ENCODE results near the gene CBX6. TPM values are rescaled to one million over a fixed set of nuclear protein-coding genes. Genes with fewer than 3 reads are reported as not detected.

Gene CBX6
- total and polyA plus RNA-seq, 7 experiments from 2014 or later = 6.3 to 77.0 (median 72.4) TPM

DNA sequence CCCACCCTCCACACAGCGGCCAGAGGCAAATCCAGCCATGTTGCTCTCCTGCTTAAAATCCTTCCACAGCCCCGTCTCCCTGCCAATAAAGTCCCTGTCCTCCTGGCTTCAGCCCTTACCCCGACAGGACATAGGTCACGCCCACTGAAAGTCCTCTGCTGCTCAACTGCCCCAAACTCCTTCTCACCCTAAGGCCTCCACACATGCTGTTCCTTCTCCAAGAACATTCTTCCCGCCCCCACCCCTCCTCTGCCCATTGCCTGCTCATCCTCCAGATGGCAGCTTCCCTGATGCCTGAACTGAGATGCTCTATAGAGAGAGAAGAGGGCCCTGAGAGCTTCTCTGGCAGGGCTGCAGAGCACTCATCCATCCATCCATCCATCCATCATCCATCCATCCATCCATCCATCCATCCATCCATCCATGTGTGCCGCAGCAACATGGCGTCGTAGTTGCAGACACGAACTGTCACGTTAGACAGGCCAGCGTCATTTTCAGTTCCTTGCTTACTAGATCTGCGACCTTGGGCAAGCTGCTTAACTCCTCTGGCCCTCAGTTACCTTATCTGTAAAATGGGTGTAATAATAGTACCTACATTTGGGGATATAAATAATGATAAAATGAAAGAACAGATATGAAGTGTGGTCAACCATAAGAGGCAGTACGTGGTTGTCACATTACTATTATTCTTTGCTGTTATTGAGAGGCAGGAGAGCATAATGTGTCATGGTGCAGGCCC is 37.6 kb downstream of the CBX6 start:
- no peak overlapping the region for H3K27ac ChIP-seq (ENCODE audit: low read depth, low read length)
- ChIA-PET CTCF (no interaction called here), POLR2A (no interaction called here)
- H3K4me3 Mint-ChIP-seq = no peak overlapping the region
- no peaks in the 10 kb centered on the region for H3K4me1 ChIP-seq (ENCODE audit: control insufficient read depth in 2 of 2, insufficient read depth in 2 of 2, low read length in 2 of 2)
- H3K27ac Mint-ChIP-seq = no peak overlapping the region
- H3K4me1 Mint-ChIP-seq = peaks cover 0 to 5% (median 0%) of the 10 kb centered on the region in 7 donors
- peaks cover 0 to 7% (median 0%) of the 10 kb centered on the region in 5 donors for H3K36me3 Mint-ChIP-seq
- intact Hi-C loops (cut with micrococcal nuclease) = no loop called here
- H3K4me3 ChIP-seq (ENCODE audit: low read length) = no peak overlapping the region
- no peaks in the 10 kb centered on the region for H3K36me3 ChIP-seq (ENCODE audit: control insufficient read depth in 2 of 3, insufficient read depth in 3 of 3, low read length in 3 of 3)
- no peaks in the 10 kb centered on the region for H3K27me3 ChIP-seq (ENCODE audit: control insufficient read depth in 2 of 2, insufficient read depth in 2 of 2, low read length in 2 of 2)
- DNase-seq (no peak), ATAC-seq (no peak)
- H3K9me3 ChIP-seq (ENCODE audit: control insufficient read depth in 2 of 3, low read length in 3 of 3) = no peaks in the 10 kb centered on the region
- peaks cover 0 to 2% (median 0%) of the 10 kb centered on the region in 5 donors for H3K27me3 Mint-ChIP-seq
- H3K9me3 Mint-ChIP-seq = no peaks in the 10 kb centered on the region

- Histone ChIP-seq H3K9me3 (ENCODE audit: control insufficient read depth in 2 of 3, low read length in 3 of 3) (no peaks in the 10 kb centered on the region), H3K36me3 (ENCODE audit: control insufficient read depth in 2 of 3, insufficient read depth in 3 of 3, low read length in 3 of 3) (no peaks in the 10 kb centered on the region), H3K4me1 (ENCODE audit: control insufficient read depth in 2 of 2, insufficient read depth in 2 of 2, low read length in 2 of 2) (no peaks in the 10 kb centered on the region), H3K4me3 (ENCODE audit: low read length) (no peak overlapping the region), H3K27me3 (ENCODE audit: control insufficient read depth in 2 of 2, insufficient read depth in 2 of 2, low read length in 2 of 2) (no peaks in the 10 kb centered on the region), H3K27ac (ENCODE audit: low read depth, low read length) (no peak overlapping the region)
- intact Hi-C loops (cut with micrococcal nuclease) = no loop called here
- Mint-ChIP-seq H3K9me3 (no peaks in the 10 kb centered on the region), H3K4me3 (no peak overlapping the region), H3K36me3 (peaks cover 0 to 7% (median 0%) of the 10 kb centered on the region in 5 donors), H3K27me3 (peaks cover 0 to 2% (median 0%) of the 10 kb centered on the region in 5 donors), H3K27ac (no peak overlapping the region), H3K4me1 (peaks cover 0 to 2% (median 0%) of the 10 kb centered on the region in 7 donors)
- no peak for ATAC-seq
- CTCF ChIA-PET = no interaction called here
- no peak for DNase-seq
- POLR2A ChIA-PET = no interaction called here
Observed at GRCh38 chr22:38833061-38833460, 39.0 kb downstream of the CBX6 start.

- peaks cover 0 to 2% (median 0%) of the 10 kb centered on the region in 7 donors for H3K4me1 Mint-ChIP-seq
- no peaks in the 10 kb centered on the region for H3K9me3 Mint-ChIP-seq
- H3K27me3 ChIP-seq (ENCODE audit: control insufficient read depth in 2 of 2, insufficient read depth in 2 of 2, low read length in 2 of 2) = no peaks in the 10 kb centered on the region
- no peak overlapping the region for H3K4me3 ChIP-seq (ENCODE audit: low read length)
- H3K4me3 Mint-ChIP-seq = no peak overlapping the region
- peaks cover 0 to 14% (median 0%) of the 10 kb centered on the region in 5 donors for H3K36me3 Mint-ChIP-seq
- no peak for ATAC-seq
- no peaks in the 10 kb centered on the region for H3K9me3 ChIP-seq (ENCODE audit: control insufficient read depth in 2 of 3, low read length in 3 of 3)
- intact Hi-C loops (cut with micrococcal nuclease) = no loop called here
- POLR2A ChIA-PET = no interaction called here
- H3K27ac ChIP-seq (ENCODE audit: low read depth, low read length) = no peak overlapping the region
- CTCF ChIA-PET = interaction anchor here (0.5 to 0.7 kb wide), 2 partner anchors 62 to 1857 kb away, joined by 3 to 5 read pairs; no protein-coding TSS in a partner anchor
- no peaks in the 10 kb centered on the region for H3K4me1 ChIP-seq (ENCODE audit: control insufficient read depth in 2 of 2, insufficient read depth in 2 of 2, low read length in 2 of 2)
- H3K36me3 ChIP-seq (ENCODE audit: control insufficient read depth in 2 of 3, insufficient read depth in 3 of 3, low read length in 3 of 3) = no peaks in the 10 kb centered on the region
- peaks cover 0 to 2% (median 0%) of the 10 kb centered on the region in 5 donors for H3K27me3 Mint-ChIP-seq
- no peak for DNase-seq
- H3K27ac Mint-ChIP-seq = no peak overlapping the region
Observed at GRCh38 chr22:38832005-38832978, 39.7 kb downstream of the CBX6 start.

- Mint-ChIP-seq H3K27me3 (no peaks in the 10 kb centered on the region), H3K9me3 (no peaks in the 10 kb centered on the region), H3K4me3 (no peak overlapping the region), H3K27ac (no peak overlapping the region), H3K4me1 (peaks cover 0 to 2% (median 0%) of the 10 kb centered on the region in 7 donors), H3K36me3 (peaks cover 0 to 18% (median 0%) of the 10 kb centered on the region in 5 donors)
- intact Hi-C loops (cut with micrococcal nuclease) = no loop called here
- H3K4me3 ChIP-seq (ENCODE audit: low read length) = no peak overlapping the region
- DNase-seq = no peak
- H3K27ac ChIP-seq (ENCODE audit: low read depth, low read length) = no peak overlapping the region
- no peaks in the 10 kb centered on the region for H3K36me3 ChIP-seq (ENCODE audit: control insufficient read depth in 2 of 3, insufficient read depth in 3 of 3, low read length in 3 of 3)
- H3K9me3 ChIP-seq (ENCODE audit: control insufficient read depth in 2 of 3, low read length in 3 of 3) = no peaks in the 10 kb centered on the region
- ChIA-PET CTCF (interaction anchor here (0.7 kb wide), 1 partner anchor 61 kb away, joined by 3 read pairs; no protein-coding TSS in a partner anchor), POLR2A (no interaction called here)
- H3K27me3 ChIP-seq (ENCODE audit: control insufficient read depth in 2 of 2, insufficient read depth in 2 of 2, low read length in 2 of 2) = no peaks in the 10 kb centered on the region
- ATAC-seq = peak; percentile 27
- no peaks in the 10 kb centered on the region for H3K4me1 ChIP-seq (ENCODE audit: control insufficient read depth in 2 of 2, insufficient read depth in 2 of 2, low read length in 2 of 2)
Observed at GRCh38 chr22:38831166-38831945, 40.7 kb downstream of the CBX6 start.

- no peaks in the 10 kb centered on the region for H3K9me3 ChIP-seq (ENCODE audit: control insufficient read depth in 2 of 3, low read length in 3 of 3)
- no peak for ATAC-seq
- Mint-ChIP-seq H3K27ac (no peak overlapping the region), H3K4me1 (peaks cover 0 to 2% (median 0%) of the 10 kb centered on the region in 7 donors), H3K36me3 (peaks cover 0 to 20% (median 0%) of the 10 kb centered on the region in 5 donors), H3K4me3 (no peak overlapping the region), H3K27me3 (no peaks in the 10 kb centered on the region), H3K9me3 (no peaks in the 10 kb centered on the region)
- no peaks in the 10 kb centered on the region for H3K27me3 ChIP-seq (ENCODE audit: control insufficient read depth in 2 of 2, insufficient read depth in 2 of 2, low read length in 2 of 2)
- H3K4me3 ChIP-seq (ENCODE audit: low read length) = no peak overlapping the region
- no peaks in the 10 kb centered on the region for H3K36me3 ChIP-seq (ENCODE audit: control insufficient read depth in 2 of 3, insufficient read depth in 3 of 3, low read length in 3 of 3)
- intact Hi-C loops (cut with micrococcal nuclease) = no loop called here
- DNase-seq = no peak
- no peak overlapping the region for H3K27ac ChIP-seq (ENCODE audit: low read depth, low read length)
- ChIA-PET CTCF (no interaction called here), POLR2A (no interaction called here)
- H3K4me1 ChIP-seq (ENCODE audit: control insufficient read depth in 2 of 2, insufficient read depth in 2 of 2, low read length in 2 of 2) = no peaks in the 10 kb centered on the region
Observed at GRCh38 chr22:38830845-38831108, 41.2 kb downstream of the CBX6 start.

GRCh38 chr22:38830026-38830844 is 41.8 kb downstream of the CBX6 start:
- intact Hi-C loops (cut with micrococcal nuclease) = no loop called here
- Histone ChIP-seq H3K9me3 (ENCODE audit: control insufficient read depth in 2 of 3, low read length in 3 of 3) (no peaks in the 10 kb centered on the region), H3K27ac (ENCODE audit: low read depth, low read length) (no peak overlapping the region), H3K4me3 (ENCODE audit: low read length) (no peak overlapping the region), H3K36me3 (ENCODE audit: control insufficient read depth in 2 of 3, insufficient read depth in 3 of 3, low read length in 3 of 3) (no peaks in the 10 kb centered on the region), H3K4me1 (ENCODE audit: control insufficient read depth in 2 of 2, insufficient read depth in 2 of 2, low read length in 2 of 2) (no peaks in the 10 kb centered on the region), H3K27me3 (ENCODE audit: control insufficient read depth in 2 of 2, insufficient read depth in 2 of 2, low read length in 2 of 2) (no peaks in the 10 kb centered on the region)
- Mint-ChIP-seq H3K4me1 (peaks cover 0 to 2% (median 0%) of the 10 kb centered on the region in 7 donors), H3K4me3 (no peak overlapping the region), H3K9me3 (no peaks in the 10 kb centered on the region), H3K36me3 (peaks cover 0 to 20% (median 0%) of the 10 kb centered on the region in 5 donors), H3K27ac (no peak overlapping the region), H3K27me3 (no peaks in the 10 kb centered on the region)
- POLR2A ChIA-PET = no interaction called here
- no peak for ATAC-seq
- CTCF ChIA-PET = interaction anchor here (1.1 kb wide), 1 partner anchor 66 kb away, joined by 3 read pairs; no protein-coding TSS in a partner anchor
- no peak for DNase-seq
